ENCODE results near the gene OR6N2.

The OR6N2 gene, protein sequence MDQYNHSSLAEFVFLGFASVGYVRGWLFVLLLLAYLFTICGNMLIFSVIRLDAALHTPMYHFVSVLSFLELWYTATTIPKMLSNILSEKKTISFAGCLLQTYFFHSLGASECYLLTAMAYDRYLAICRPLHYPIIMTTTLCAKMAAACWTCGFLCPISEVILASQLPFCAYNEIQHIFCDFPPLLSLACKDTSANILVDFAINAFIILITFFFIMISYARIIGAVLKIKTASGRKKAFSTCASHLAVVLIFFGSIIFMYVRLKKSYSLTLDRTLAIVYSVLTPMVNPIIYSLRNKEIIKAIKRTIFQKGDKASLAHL

DNA sequence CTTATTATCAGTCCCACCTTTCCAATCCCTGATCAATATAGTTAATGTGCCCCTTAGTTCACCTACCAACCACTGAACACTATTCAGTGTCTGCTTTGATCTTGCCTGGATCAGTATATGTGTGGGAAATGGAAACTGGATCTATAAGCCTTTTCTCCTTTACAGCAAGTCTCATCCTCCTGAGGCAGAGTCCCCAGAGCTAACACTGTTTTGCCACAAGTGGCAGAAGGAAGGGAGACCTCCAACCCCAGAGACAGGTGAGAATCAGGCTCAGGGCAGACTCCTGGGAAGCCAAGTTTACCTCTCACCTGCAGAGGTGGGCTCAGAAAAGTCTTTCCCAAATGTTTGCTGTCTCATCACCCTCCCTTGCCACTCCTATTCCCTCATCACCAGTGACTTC lies at the start of gene OR6N2:
Gene OR6N2, minus strand, starts transcription at position 101 of the 400 bp plus-strand sequence. CDS start 3,569 bp downstream, outside the sequence.
- Mint-ChIP-seq H3K27me3 (peaks cover 4% of the 10 kb centered on the region), H3K4me1 (peaks cover 2% of the 10 kb centered on the region), H3K9me3 (no peaks in the 10 kb centered on the region), H3K4me3 (no peak within 1 kb of the TSS), H3K27ac (no peak within 1 kb of the TSS), H3K36me3 (ENCODE audit: low read depth) (no peaks in the 10 kb centered on the region)
- ATAC-seq = no peak
- no peak for DNase-seq

DNA sequence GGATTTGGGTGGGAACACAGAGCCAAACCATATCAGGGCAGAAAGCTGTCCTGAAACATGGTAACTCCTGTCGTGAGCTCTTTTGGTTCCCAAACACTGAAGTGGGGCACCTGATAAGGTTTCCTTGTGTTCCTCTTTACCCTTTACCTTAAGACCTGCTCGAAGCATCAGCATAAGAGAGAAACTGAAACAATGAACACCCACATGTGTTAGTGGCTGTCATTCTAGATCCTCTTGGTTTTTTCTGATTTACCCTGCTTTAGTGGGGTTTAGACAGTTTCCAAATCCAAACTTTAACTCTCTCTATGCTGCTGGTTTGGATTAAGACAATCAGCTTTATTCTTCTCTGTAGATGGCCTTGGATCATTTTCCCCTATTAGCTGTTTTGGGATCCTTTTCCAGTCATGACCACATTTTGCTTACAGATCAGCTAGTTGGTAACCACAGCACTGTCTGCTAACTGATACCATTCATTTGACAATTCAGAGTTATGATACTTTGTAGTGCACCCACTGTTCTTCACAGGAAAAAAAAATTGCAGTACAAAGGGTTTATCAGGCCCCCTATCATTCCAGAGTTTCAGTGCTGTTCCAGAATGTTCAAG lies 49.2 kb upstream of the OR6N2 start:
- Mint-ChIP-seq H3K27ac (no peak overlapping the region), H3K36me3 (ENCODE audit: low read depth) (peaks cover 7% of the 10 kb centered on the region), H3K4me1 (peaks cover 12% of the 10 kb centered on the region), H3K27me3 (peaks cover 6% of the 10 kb centered on the region), H3K4me3 (no peak overlapping the region), H3K9me3 (peaks cover 28% of the 10 kb centered on the region)
- DNase-seq = no peak
- ATAC-seq = peak; percentile 36

DNA sequence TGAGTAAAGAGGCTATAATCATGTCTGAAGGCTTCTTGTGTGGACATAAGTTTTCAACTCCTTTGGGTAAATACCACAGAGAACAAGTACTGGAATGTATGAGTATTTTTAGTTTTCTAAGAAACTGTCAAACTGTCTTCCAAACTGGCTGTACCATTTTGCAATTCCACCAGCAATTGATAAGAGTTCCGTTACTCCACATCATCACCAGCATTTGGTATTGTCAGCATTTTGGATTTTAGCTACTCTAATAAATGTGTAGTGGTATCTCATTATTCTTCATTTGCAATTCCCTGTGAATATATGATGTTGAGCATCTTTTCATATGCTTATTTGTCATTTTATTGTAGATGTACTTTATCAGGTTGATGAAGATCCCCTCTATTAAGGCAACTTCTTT lies 40.7 kb upstream of the OR6N2 start:
- no peak for ATAC-seq
- Mint-ChIP-seq H3K27me3 (peaks cover 6% of the 10 kb centered on the region), H3K27ac (no peak overlapping the region), H3K9me3 (peaks cover 4% of the 10 kb centered on the region), H3K4me3 (no peak overlapping the region), H3K36me3 (ENCODE audit: low read depth) (no peaks in the 10 kb centered on the region), H3K4me1 (peaks cover 15% of the 10 kb centered on the region)
- no peak for DNase-seq

DNA sequence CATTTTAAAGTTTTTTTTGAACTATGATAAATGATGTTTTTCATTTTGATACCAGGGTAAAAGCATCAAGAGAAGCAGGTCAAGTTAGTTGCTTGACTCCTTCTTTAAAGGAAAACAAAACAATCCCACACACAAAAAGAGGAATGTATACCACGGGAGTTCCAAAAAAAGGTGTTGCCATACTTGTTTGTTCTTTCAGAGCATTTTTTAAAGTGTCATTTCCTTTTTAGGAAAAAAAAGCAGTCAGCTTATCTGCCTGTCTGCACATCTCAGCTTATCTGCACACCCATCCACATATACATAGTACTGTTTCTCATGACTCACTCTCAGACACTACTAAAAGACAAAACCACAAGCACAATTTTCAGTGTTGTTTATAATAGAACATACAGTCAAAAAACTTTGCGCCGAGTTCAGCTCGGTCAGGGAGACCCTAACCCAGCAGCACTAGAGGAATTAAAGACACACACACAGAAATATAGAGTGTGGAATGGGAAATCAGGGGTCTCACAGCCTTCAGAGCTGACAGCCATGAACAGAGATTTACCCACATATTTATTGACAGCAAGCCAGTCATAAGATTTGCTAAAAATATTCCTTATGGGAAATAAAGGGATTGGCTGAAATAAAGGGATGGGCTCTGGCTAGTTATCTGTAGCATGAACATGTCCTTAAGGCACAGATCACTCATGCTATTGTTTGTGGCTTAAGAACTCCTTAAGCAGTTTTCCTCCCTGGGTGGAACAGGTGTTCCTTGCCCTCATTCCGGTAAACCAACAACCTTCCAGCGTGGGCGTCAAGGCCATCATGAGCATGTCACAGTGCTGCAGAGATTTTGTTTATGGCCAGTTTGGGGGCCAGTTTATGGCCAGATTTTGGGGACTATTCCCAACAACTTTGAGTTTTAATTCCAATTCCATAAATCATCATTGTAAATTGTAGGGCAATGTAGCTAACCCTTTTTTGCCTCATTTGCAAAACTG lies 38.7 kb upstream of the OR6N2 start:
- H3K4me1 Mint-ChIP-seq = peaks cover 15% of the 10 kb centered on the region
- peaks cover 2% of the 10 kb centered on the region for H3K27me3 Mint-ChIP-seq
- ATAC-seq = peak; percentile 88
- no peaks in the 10 kb centered on the region for H3K9me3 Mint-ChIP-seq
- no peak for DNase-seq
- no peaks in the 10 kb centered on the region for H3K36me3 Mint-ChIP-seq (ENCODE audit: low read depth)
- no peak overlapping the region for H3K4me3 Mint-ChIP-seq
- H3K27ac Mint-ChIP-seq = peak overlapping the region; percentile 37

DNA sequence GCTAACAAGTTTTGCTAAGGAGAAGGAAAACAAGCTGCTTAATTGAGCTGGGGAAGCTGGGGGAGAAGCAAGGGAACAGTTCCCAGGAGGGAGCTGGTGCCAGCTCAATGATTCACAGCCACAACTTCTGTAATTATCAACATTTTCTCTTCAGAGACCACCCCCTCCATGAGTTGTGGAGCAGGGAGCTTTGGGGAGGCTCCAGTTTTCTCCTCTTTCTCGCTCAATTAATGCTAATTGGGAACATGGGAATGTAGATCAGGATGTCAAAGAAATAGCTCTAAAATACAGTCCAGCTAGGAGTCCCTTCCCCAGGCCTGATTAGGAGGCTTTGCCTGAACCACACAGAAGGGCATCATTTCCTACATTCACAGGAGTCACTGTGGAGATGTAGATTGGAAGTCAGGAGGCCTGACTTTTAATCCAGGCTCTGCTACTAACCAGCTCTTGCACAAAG lies 38.0 kb upstream of the OR6N2 start:
- Mint-ChIP-seq H3K4me1 (peaks cover 15% of the 10 kb centered on the region), H3K36me3 (ENCODE audit: low read depth) (no peaks in the 10 kb centered on the region), H3K4me3 (no peak overlapping the region), H3K27ac (peak overlapping the region; percentile 37), H3K27me3 (peaks cover 1% of the 10 kb centered on the region), H3K9me3 (no peaks in the 10 kb centered on the region)
- ATAC-seq = no peak
- no peak for DNase-seq

DNA sequence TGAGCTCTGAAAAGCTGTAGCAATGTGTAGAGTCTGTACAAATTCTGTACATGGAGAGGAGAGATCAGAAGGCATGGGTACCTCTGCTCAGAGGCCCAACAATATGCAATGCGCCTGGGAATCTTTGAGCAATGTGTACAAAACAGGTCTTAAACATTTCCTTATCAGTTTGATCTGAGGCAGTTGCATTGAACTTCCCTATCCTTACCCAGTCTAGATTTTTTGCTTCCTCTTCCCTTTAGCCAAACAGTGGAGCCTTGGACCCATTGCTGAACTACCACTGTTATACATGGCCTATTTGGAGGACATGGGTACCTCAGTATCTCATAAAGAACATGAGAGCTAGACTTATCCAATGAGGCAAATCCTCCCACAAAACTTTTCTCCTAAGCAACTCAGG lies 37.6 kb upstream of the OR6N2 start:
- no peaks in the 10 kb centered on the region for H3K36me3 Mint-ChIP-seq (ENCODE audit: low read depth)
- peaks cover 1% of the 10 kb centered on the region for H3K27me3 Mint-ChIP-seq
- no peak overlapping the region for H3K4me3 Mint-ChIP-seq
- H3K27ac Mint-ChIP-seq = no peak overlapping the region
- no peak for ATAC-seq
- H3K4me1 Mint-ChIP-seq = peaks cover 15% of the 10 kb centered on the region
- DNase-seq = no peak
- no peaks in the 10 kb centered on the region for H3K9me3 Mint-ChIP-seq

DNA sequence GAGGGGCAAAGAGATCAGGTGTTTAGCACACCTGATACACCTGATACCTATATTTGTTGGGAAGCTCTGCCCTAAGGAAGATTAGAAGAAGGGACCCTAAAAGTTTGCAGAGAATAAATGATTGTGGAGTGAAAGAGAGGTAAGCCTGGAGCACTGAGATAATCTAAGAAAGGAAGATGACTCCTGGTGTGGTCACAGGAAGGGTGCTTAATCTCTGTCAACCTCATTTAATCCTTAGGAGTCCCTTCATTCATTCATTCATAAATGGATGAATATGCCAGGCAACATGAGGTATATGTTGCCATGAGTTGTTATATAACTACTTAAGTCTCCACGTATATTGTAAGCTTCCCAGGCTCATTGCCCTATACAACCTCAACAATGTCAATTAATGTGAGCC lies 34.0 kb upstream of the OR6N2 start:
- ATAC-seq (no peak), DNase-seq (no peak)
- H3K27ac Mint-ChIP-seq = no peak overlapping the region
- H3K36me3 Mint-ChIP-seq (ENCODE audit: low read depth) = no peaks in the 10 kb centered on the region
- peaks cover 13% of the 10 kb centered on the region for H3K4me1 Mint-ChIP-seq
- no peak overlapping the region for H3K4me3 Mint-ChIP-seq
- H3K9me3 Mint-ChIP-seq = no peaks in the 10 kb centered on the region
- H3K27me3 Mint-ChIP-seq = no peaks in the 10 kb centered on the region

DNA sequence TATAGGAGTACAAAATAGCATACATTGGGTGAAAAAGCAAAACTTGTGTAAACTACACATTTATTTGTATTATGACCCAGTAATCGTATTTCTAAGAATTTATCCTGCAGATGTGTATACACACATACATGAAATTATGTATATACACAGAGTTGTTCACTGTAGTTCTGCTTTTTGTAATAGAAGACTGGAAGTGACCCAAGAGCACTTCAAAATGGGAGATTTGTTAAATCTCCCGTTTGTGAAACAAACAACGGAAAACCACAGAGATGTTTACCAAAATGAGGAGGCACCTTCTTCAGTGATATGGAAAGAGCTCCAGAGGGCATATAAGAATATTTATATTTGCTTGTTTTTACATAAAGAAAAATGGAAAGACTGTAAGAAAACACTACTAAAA lies 32.2 kb upstream of the OR6N2 start:
- H3K27me3 Mint-ChIP-seq = no peaks in the 10 kb centered on the region
- no peak for ATAC-seq
- DNase-seq = no peak
- no peaks in the 10 kb centered on the region for H3K36me3 Mint-ChIP-seq (ENCODE audit: low read depth)
- H3K27ac Mint-ChIP-seq = no peak overlapping the region
- H3K9me3 Mint-ChIP-seq = no peaks in the 10 kb centered on the region
- no peak overlapping the region for H3K4me3 Mint-ChIP-seq
- no peaks in the 10 kb centered on the region for H3K4me1 Mint-ChIP-seq

DNA sequence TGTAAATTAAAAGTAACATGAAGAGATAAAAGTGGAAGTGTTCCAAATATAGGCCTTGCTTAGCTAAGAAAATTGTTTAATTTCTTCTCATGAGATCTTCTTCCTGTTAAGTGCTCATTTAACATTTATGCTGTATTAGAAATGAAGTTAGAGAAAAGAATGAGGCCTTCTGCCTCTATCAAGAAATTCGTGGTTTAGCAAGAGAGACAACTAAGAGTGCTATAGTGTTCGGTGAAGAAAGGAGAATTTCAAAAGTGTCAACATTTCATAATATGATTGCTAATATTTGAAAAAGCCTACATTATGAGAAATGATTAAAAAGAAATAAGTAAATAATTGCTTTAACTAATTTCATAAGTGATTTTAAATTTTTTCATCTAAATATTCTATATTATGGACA lies 31.3 kb upstream of the OR6N2 start:
- Mint-ChIP-seq H3K4me3 (no peak overlapping the region), H3K36me3 (ENCODE audit: low read depth) (no peaks in the 10 kb centered on the region), H3K27me3 (no peaks in the 10 kb centered on the region), H3K27ac (no peak overlapping the region), H3K9me3 (no peaks in the 10 kb centered on the region), H3K4me1 (no peaks in the 10 kb centered on the region)
- no peak for DNase-seq
- no peak for ATAC-seq

DNA sequence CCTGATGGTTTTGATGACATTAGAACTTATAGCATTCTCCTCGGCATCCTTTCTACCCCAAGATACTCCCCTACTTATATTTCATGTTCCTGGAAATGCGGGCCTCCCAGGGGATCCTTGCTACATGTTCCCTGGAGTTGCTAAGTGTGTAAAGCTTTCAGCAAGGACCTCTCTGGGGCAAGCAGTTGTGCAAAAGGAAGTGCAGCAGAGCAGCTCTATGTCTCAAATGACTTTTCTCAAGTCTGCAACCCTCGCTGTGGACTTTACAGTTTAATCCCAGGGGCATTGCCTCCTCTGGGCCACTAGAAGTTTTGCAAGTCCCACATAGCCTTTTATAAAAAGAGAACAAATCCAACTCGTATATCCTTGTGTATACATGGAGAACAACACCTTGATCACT lies 29.3 kb upstream of the OR6N2 start:
- no peaks in the 10 kb centered on the region for H3K36me3 Mint-ChIP-seq (ENCODE audit: low read depth)
- no peaks in the 10 kb centered on the region for H3K9me3 Mint-ChIP-seq
- no peak overlapping the region for H3K4me3 Mint-ChIP-seq
- no peak for DNase-seq
- no peak for ATAC-seq
- no peak overlapping the region for H3K27ac Mint-ChIP-seq
- no peaks in the 10 kb centered on the region for H3K4me1 Mint-ChIP-seq
- H3K27me3 Mint-ChIP-seq = no peaks in the 10 kb centered on the region

DNA sequence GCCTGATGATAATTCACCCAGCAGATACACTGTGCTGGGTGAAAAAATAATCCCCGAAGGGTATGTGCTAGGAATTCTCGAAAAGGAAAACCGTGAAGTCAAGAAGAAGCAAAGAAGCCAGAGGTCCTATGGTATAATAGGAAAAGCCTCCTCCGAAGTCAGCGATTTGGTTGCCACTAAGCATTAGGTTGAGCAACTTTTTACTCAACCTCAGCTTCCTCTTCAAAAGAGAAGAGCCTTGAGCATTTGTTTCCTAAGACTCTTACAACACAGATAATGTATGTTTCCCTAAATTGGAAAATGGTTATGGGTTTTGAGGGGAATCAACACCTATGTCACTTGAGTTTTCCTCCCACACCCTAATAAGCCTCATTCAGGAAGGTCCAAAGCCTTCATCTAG lies 28.9 kb upstream of the OR6N2 start:
- no peak for DNase-seq
- no peak for ATAC-seq
- Mint-ChIP-seq H3K4me3 (no peak overlapping the region), H3K36me3 (ENCODE audit: low read depth) (no peaks in the 10 kb centered on the region), H3K27me3 (no peaks in the 10 kb centered on the region), H3K27ac (no peak overlapping the region), H3K9me3 (no peaks in the 10 kb centered on the region), H3K4me1 (no peaks in the 10 kb centered on the region)

DNA sequence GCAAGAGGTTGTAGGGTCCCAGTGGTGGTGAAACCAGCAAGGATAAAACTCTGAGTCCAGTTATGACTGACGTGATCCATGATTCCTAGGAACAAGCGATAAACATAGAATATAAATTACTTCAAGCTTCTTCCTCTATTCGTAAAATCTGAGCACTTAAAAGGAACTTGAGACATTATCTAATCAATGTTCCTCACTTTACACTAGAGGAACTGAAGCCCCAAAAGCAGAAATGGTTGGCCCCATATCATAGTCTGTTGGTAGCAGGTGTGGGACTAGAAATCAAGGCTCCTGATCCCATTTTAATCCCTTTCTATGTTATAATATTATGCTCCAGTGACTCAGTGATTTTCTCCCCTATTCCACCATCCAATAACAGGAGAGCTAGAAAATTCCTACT lies 28.3 kb upstream of the OR6N2 start:
- H3K4me1 Mint-ChIP-seq = no peaks in the 10 kb centered on the region
- no peak overlapping the region for H3K27ac Mint-ChIP-seq
- H3K27me3 Mint-ChIP-seq = peaks cover under 1% of the 10 kb centered on the region
- DNase-seq = no peak
- H3K36me3 Mint-ChIP-seq (ENCODE audit: low read depth) = no peaks in the 10 kb centered on the region
- ATAC-seq = no peak
- H3K9me3 Mint-ChIP-seq = no peaks in the 10 kb centered on the region
- no peak overlapping the region for H3K4me3 Mint-ChIP-seq

DNA sequence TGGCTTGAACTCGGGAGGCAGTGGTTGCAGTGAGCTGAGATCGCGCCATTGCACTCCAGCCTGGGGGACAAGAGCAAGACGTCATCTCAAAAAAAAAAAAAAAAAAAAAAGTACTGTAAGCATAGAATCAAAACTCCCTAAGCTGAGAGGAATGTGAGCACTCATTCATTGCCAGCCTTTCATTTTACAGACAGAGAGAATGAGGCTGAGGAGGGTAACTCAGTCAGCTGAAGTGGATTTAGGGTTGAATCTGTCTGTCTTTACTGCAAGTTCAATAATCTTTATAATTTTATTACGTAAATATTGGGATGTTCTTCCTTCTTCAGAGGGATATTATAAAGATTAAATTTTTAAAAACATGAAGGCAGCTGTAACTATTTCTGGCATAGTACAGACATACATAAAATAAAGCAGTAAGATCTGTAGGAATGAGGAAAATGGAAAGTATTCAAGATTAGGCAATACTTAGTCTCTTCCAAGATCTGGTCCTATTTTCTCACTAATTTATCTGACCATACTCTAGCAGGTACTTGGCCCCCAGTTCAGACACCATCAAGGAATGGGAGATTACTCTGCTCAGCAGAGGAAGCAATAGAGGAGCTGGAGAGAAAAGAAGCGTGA lies 26.0 kb upstream of the OR6N2 start:
- DNase-seq = no peak
- H3K4me1 Mint-ChIP-seq = no peaks in the 10 kb centered on the region
- no peak overlapping the region for H3K4me3 Mint-ChIP-seq
- no peak overlapping the region for H3K27ac Mint-ChIP-seq
- H3K9me3 Mint-ChIP-seq = no peaks in the 10 kb centered on the region
- no peak for ATAC-seq
- no peaks in the 10 kb centered on the region for H3K36me3 Mint-ChIP-seq (ENCODE audit: low read depth)
- H3K27me3 Mint-ChIP-seq = peaks cover 13% of the 10 kb centered on the region

DNA sequence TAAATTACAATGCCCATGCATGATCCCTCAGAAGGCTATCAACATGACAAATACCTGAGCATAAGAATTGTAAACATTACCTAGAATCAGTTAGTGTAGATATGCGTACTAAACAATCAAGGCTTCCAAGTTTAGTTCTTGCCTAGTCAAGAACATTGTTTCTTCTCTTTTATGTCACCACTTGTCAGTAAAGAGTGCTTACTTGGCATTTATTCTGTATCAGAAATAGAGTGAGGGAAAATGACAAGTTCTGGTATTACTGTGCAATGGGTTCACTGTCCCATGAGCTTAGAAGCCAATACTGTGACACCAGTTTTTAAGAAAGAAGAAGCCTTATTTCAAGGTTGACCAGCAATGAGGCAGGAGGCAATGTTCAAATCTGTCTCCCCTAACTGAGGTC lies 22.7 kb upstream of the OR6N2 start:
- Mint-ChIP-seq H3K27me3 (peaks cover 21% of the 10 kb centered on the region), H3K9me3 (no peaks in the 10 kb centered on the region), H3K36me3 (ENCODE audit: low read depth) (no peaks in the 10 kb centered on the region), H3K4me1 (peaks cover 3% of the 10 kb centered on the region), H3K27ac (no peak overlapping the region), H3K4me3 (no peak overlapping the region)
- ATAC-seq = no peak
- no peak for DNase-seq

Measured in activated naive CD8-positive, alpha-beta T cell treated with anti-CD3 and anti-CD28 coated beads, Interleukin-2, amount 50 U/mL, for 24 hours (primary cell).